HG03469 (cell line): ENCODE measurements around the gene ZDHHC18.
A peak's percentile ranks its signal among the peaks of the same experiment; 100 is the strongest.
"Not testable (repeated sequence)": the region's sequence is repeated elsewhere in the genome, so short reads cannot be mapped to it uniquely, and the experiment has no call there.

Source experiments
- ATAC-seq: cut with Tn5 transposase; IDR thresholded peaks from one replicate; pipeline ENCODE4 v1.9.1; 2021; ENCODE audit warnings: mild to moderate bottlenecking, moderate library complexity, moderate number of reproducible peaks; ENCODE audit not compliant: unreplicated experiment

The ZDHHC18 gene

GRCh38 chr1:26857473-26858060, 31.1 kb downstream of the ZDHHC18 start:
- no peak for ATAC-seq

- no peak for ATAC-seq
Observed at GRCh38 chr1:26858160-26858559, 31.7 kb downstream of the ZDHHC18 start.

GRCh38 chr1:26858891-26859640, 32.6 kb downstream of the ZDHHC18 start:
- no peak for ATAC-seq

DNA sequence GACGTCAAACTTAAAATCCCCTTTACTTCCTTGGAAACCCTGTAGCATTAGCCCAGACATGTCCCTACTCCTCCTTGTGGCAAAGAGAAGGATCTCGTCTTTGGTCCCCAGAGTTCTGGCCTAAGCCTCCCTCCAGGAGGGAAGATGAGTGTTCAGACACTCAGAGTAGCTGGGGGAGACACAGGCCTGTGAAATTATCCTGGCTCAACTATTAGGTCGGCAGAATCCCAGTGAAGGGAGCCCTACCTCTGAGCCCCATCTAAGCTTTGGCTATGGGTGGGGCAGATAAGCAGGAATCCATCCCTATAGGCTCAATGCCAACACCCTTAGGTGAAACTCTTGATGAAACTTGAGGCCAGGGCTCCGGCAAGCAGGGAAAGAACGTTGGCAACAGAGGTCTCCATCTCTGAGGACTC, 34.8 kb downstream of the ZDHHC18 start:
- no peak for ATAC-seq

DNA sequence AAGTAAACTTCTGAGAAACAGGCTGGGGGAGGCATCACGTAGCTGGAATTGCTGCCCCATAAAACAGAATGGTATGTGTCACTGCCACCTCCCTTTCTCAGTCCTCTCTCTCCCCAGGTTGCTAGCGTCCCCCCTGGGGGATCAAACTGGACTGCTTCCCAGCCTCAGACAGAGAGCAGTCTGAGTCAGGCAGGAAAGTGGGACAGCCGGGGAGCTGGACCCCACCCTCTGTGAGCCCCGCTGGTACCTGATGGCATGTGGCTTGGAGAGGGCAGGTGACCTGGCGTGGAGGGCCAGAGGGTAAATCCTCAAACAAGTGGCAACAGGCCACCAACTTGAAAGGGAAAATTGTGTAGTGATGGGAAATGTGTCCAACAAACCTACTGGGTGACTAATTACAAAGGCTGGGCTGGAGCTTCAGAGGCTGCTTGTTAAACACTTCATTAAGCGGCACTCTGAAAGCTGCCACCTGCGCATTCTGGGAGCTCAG, 35.4 kb downstream of the ZDHHC18 start:
- ATAC-seq, result no peak

DNA sequence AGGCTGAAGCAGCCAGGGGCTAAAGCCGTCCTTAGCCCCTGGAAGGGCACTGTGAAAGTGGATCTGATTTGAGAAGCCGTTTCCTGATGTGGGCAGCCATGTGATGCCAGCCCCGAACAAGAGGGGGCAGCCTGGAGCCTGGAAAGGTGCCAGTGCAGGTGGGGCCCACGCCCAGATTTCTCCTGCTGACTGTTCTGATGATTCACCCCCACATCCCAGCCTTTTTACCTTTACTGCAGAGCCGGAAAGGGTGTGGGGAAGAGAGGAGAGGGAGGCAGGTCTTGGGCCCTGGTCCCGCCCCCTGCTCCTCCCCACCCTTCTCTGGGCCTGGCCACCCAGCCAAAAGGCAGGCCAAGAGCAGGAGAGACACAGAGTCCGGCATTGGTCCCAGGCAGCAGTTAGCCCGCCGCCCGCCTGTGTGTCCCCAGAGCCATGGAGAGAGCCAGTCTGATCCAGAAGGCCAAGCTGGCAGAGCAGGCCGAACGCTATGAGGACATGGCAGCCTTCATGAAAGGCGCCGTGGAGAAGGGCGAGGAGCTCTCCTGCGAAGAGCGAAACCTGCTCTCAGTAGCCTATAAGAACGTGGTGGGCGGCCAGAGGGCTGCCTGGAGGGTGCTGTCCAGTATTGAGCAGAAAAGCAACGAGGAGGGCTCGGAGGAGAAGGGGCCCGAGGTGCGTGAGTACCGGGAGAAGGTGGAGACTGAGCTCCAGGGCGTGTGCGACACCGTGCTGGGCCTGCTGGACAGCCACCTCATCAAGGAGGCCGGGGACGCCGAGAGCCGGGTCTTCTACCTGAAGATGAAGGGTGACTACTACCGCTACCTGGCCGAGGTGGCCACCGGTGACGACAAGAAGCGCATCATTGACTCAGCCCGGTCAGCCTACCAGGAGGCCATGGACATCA, 36.5 kb downstream of the ZDHHC18 start, which contains the start of gene SFN:
Gene SFN, plus strand, starts transcription at position 369 of the 904 bp plus-strand sequence. Its CDS starts 64 bp downstream, at position 433.
- ATAC-seq, result no peak

DNA sequence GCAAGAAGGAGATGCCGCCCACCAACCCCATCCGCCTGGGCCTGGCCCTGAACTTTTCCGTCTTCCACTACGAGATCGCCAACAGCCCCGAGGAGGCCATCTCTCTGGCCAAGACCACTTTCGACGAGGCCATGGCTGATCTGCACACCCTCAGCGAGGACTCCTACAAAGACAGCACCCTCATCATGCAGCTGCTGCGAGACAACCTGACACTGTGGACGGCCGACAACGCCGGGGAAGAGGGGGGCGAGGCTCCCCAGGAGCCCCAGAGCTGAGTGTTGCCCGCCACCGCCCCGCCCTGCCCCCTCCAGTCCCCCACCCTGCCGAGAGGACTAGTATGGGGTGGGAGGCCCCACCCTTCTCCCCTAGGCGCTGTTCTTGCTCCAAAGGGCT, 37.2 kb downstream of the ZDHHC18 start:
- ATAC-seq, result no peak

DNA sequence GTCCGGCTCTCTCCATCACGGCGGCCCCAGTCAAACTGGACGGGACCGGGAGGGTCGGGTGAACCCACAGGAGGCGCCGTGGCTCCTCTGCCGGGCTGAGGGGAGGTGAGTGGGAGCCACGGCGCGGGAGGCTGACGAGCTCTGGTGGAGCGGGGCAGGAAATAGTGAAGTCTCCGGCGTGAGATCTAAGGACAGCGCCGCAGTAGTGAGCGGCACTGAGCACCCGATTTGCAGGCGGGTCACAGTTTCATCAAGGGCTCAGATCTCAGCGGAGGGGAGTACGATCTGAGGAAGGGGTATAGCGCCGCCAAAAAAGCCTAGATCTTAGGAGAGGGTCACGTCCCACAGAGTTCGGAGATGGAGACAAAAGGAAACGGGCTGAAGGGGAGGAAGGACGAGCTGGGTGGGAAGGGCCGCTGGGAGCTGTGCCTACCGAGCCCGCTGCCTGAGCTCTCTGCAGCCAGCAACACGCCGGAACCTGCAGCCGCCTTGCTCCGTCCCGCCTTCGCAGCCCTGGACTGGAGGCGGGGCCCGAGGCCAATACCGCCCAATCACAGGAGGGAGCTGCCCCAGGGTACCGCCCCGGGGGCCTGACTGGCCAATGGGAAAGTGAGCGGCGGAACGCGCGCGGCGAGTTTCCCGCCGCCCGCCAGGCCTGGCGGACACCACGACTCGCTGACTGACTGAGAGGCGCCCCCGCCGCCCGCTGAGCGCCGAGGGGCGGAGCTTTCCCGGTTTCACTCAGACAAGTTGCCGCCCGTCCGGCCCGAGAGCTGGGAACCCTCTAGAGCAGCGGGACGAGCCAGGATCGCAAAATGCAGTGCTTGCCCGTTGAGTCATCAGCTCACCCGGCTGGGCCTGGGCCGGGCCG, 38.4 kb downstream of the ZDHHC18 start:
- peak; percentile 76 for ATAC-seq

DNA sequence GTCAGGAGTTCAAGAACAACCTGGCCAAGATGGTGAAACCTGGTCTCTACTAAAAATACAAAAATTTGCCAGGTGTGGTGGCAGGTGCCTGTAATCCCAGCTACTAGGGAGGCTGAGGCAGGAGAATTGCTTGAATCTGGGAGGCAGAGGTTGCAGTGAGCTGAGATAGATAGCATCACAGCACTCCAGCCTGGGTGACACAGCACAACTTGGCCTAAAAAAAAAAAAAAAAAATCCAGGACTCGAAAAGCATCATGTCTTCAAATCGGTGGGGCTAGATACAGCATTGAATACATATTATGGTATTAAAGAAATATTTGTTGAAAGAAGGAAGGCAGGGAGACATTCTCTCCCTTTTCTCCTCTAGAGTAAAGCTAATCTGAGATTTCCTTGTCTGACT, 46.6 kb downstream of the ZDHHC18 start:
- ATAC-seq, result not testable (repeated sequence)

DNA sequence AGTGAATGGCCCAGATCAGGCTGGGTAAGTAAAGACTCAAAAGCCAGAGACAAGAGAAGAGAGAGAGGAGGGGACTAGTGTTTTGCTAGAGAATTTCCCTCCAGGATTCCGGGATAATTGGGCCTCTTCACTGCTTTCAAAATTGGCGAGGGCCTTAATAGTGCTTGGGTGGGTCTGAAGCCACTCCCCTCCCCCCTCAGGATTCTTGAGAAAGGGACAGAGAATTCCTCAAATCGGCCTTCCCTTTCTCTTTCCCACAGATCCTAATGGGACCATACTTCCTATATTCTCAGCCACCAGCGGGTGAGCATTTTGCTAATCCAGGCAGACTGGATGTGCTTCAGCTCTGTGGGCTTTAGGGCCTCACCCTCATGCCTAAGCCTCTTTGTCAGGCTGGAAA, 48.4 kb downstream of the ZDHHC18 start:
- no peak for ATAC-seq

- ATAC-seq, result no peak
Observed at GRCh38 chr1:26877326-26877725, 50.8 kb downstream of the ZDHHC18 start.

DNA sequence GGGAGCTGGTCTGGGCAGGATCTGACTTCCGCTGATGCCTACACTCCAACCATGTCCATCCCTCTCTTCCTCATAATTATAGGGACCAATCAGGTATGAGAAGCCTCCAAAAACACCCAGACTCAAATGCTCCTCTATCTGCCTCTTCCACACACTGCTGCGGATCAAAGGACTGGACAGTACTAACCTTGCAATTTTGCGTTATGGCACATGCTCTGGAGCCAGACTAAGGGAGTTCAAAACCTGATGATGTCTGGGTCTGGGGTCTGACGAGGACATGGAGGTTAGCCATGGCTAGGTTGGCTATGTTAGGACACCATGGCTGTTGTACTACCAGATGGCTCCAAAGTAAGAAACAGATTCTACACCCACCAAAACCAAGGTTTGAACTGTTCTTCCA, 53.3 kb downstream of the ZDHHC18 start:
- no peak for ATAC-seq

DNA sequence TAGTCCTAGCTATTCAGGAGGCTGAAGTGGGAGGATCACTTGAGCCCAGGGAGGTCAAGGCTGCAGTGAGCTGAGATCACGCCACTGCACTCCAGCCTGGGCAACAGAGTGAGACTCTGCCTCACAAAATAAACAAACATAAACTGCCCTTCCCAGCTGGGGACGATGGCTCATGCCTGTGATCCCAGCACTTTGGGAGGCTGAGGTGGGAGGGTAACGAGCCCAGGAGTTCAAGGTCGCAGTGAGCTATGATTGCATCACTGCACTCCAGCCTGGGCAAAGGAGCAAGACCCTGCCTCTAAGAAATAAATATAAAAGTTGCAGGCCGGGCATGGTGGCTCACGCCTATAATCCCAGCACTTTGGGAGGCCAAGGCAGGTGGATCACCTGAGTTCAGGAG, 55.1 kb downstream of the ZDHHC18 start:
- not testable (repeated sequence) for ATAC-seq

GRCh38 chr1:26882696-26883463, 56.4 kb downstream of the ZDHHC18 start:
- ATAC-seq, result no peak

DNA sequence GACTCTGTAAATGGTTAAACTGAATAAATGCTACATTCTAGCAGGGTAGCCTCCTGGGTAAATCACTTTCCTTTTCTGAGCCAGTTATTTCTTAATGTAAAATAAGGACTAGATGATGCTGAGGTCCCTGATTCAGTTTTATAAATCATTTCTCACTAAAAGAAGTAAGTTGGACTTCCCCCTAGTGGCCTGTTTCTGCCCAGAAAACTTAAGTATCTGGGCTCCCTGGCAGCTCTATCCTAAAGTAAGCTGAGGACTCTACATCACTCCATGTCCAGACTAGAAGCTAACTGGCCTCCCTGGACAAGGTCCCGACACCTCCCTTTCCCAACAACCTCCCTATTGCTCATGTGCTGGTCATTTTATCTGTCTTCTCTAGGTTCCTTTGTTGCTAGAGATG, 60.6 kb downstream of the ZDHHC18 start:
- no peak for ATAC-seq

DNA sequence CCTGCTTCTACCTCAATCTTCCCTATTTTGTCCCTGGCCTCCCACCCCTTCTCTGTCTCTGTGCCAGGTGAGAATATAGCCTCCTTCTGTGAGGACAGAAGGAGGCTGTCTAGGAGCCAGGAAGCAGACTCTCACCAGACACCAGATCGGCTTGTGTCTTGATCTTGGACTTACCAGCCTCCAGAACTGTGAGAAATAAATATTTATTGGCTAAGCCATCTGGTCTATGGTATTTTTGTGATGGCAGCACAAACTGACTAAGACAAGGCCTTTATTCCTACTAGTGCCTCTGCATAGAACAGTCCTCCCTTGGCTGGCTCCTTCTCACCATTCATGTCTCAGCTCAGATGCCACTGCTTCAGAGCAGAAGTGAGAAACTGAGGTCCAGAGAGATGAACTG, 61.7 kb downstream of the ZDHHC18 start:
- ATAC-seq, result no peak

GRCh38 chr1:26889551-26890466, 63.3 kb downstream of the ZDHHC18 start, which contains the start of gene GPN2:
GPN2 (minus strand) TSS chr1:26890283; CDS start chr1:26890096, 187 bp downstream.
- peak; percentile 66 for ATAC-seq

- ATAC-seq, result peak; percentile 11
Observed at GRCh38 chr1:26890467-26890796, 63.9 kb downstream of the ZDHHC18 start.

DNA sequence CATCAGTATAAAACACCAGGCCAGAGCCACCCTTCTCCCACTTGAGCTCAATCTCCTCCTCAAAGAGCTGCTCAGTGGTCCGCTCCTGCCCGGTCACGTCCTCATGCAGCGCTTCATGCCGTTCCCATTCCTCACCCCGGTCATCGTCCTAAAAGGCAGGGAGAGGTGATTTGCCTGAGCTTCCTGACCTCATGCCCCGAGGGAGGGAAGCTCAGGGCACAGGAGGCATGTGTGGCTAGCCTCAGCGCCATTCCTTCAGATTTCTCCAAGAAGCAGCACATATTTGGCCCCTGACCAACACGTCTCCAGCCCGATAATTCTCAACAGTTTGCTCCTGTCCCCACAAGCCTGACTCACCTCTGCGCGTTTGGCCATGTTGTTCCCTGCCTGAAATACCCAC, 67.8 kb downstream of the ZDHHC18 start:
- no peak for ATAC-seq
